Epithelial cell of esophagus (primary cell): ENCODE data around the gene COQ8A.

Experiments
- DNase-seq: peaks from one replicate; pipeline ENCODE4 v3.0.0; 2010; ENCODE audit warnings: low read depth
- H3K4me3 ChIP-seq: 2 replicates; pipeline ENCODE4 v1.5.1; 2011; ENCODE audit warnings: mild to moderate bottlenecking, low read length, control low read depth
- CTCF ChIP-seq: IDR thresholded peaks from 2 replicates; pipeline ENCODE4 v1.5.1; 2011; ENCODE audit warnings: low read depth, mild to moderate bottlenecking, low read length, control low read depth, inconsistent platforms; ENCODE audit not compliant: insufficient read depth; ENCODE audit errors: missing control alignments

The COQ8A gene

DNA sequence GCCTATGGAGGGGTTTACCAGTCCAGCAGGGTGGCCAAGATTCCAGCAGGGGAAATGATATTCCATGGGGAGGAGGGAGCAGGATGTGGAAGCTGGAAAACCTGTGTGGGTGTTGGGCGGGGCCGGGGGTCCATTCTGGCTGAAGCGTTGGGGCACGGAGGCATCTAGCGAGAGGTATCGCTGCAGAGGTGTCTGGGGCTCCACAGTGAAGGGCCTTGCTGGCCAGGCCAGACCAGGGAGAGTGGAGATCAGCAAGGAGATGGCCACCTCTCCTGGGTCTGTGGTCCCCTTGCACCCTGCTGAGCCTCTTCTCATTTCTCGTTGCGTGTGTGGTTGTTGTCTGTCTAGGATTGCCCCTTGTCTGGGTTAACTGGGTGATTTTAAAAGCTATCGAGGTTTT, 6.2 kb downstream of the COQ8A start:
- TF ChIP-seq CTCF, result no peak
- DNase-seq, result no peak

DNA sequence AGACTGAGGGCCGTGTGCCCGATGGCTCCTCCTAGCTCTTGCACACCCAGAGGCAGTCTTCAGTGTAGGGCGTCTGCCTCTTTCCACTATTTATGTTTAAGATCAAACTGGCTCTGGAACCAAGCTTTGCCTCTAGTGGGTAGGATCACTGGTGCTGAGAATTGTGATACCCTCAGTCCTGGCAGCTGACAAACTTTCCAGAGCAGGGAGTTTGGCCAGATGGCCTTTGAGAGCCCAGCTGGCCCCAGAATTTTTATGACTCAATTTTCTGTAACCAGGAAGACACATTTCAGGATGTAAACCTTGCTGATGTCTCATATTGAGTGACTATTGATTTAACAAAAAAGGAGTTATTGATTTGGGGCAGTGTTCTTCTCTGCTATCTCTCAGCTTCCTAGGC, 6.7 kb downstream of the COQ8A start:
- H3K4me3 ChIP-seq, result no peak overlapping the region
- TF ChIP-seq CTCF, result no peak
- no peak for DNase-seq

More for the DNA sequence above, 6.2 kb downstream of the COQ8A start:
- H3K4me3 ChIP-seq, result no peak overlapping the region

GRCh38 chr1:226948051-226948450, 8.0 kb downstream of the COQ8A start:
- no peak for DNase-seq
- no peak overlapping the region for H3K4me3 ChIP-seq
- no peak for TF ChIP-seq CTCF

DNA sequence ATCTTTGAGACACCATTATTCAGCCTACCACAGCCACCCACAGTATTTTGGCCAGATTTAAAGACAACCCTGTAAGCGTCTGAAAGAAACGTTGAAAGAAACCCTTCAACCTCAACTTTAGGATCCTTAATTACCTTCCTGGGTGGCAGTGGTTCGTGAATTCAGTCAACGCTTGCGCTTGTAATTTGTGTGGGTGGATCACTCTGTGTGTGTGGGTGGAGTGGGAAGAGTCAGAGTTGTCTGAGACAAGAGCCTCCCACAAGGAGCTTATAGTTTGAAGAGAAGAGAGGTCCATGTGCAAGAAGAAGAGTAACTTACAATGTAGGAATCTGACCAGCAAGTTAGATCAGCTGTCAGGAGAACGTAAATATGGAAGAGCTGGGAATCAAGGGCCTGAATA, 8.4 kb downstream of the COQ8A start:
- no peak for DNase-seq
- no peak overlapping the region for H3K4me3 ChIP-seq
- TF ChIP-seq CTCF, result no peak

GRCh38 chr1:226948996-226949395, 8.9 kb downstream of the COQ8A start:
- TF ChIP-seq CTCF, result no peak
- no peak for DNase-seq
- H3K4me3 ChIP-seq, result no peak overlapping the region

- H3K4me3 ChIP-seq, result no peak overlapping the region
- no peak for DNase-seq
- TF ChIP-seq CTCF, result no peak
These were observed 9.3 kb downstream of the COQ8A start for GRCh38 chr1:226949401-226949800.

- TF ChIP-seq CTCF, result no peak
- no peak overlapping the region for H3K4me3 ChIP-seq
- no peak for DNase-seq
These were observed 10.2 kb downstream of the COQ8A start for GRCh38 chr1:226950316-226950715.
